ENCODE results near the gene LYSMD3. TPM values are rescaled to one million over a fixed set of nuclear protein-coding genes. Genes with fewer than 3 reads are reported as not detected.

The LYSMD3 gene
- total RNA-seq, 4 donors from 2014 or later, result 12.4 to 16.0 (median 14.4) TPM

DNA sequence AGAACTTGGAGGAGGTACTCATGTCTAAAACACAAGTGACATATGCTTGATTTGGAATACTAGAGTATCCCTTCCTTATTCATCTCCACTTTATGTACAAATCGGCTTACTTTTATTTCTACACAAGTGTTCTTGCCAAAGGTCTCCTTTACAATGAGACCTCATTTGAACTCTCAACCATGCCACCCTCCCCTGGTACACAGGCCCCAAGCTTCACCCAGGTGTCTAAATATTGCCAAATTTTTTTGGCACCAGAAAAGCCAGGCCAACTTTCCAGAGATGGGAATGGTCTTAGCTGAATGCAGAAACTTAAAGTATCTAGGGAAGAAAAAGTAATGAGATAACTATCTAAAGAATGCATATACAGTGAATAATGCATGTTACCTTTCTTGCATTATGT lies 18.9 kb downstream of the LYSMD3 start:
- H3K4me3 ChIP-seq, result no peak overlapping the region
- H3K4me1 ChIP-seq, result no peaks in the 10 kb centered on the region
- H3K27ac ChIP-seq, result no peak overlapping the region
- TF ChIP-seq, protein P1, sequence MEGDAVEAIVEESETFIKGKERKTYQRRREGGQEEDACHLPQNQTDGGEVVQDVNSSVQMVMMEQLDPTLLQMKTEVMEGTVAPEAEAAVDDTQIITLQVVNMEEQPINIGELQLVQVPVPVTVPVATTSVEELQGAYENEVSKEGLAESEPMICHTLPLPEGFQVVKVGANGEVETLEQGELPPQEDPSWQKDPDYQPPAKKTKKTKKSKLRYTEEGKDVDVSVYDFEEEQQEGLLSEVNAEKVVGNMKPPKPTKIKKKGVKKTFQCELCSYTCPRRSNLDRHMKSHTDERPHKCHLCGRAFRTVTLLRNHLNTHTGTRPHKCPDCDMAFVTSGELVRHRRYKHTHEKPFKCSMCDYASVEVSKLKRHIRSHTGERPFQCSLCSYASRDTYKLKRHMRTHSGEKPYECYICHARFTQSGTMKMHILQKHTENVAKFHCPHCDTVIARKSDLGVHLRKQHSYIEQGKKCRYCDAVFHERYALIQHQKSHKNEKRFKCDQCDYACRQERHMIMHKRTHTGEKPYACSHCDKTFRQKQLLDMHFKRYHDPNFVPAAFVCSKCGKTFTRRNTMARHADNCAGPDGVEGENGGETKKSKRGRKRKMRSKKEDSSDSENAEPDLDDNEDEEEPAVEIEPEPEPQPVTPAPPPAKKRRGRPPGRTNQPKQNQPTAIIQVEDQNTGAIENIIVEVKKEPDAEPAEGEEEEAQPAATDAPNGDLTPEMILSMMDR (IDR thresholded peaks at IDR 0.05), result no peak
- TF ChIP-seq POLR2A (IDR thresholded peaks at IDR 0.05) (no peak), EP300 (IDR thresholded peaks at IDR 0.05) (no peak)
- DNase-seq (ENCODE audit: low spot score in 2 of 2), result no peak
- H3K9me3 ChIP-seq, result no peaks in the 10 kb centered on the region
- H3K36me3 ChIP-seq, result peaks cover 0 to 12% (median 0%) of the 10 kb centered on the region in 3 donors
- WGBS, 2 donors, result 98 to 100% methylated on average over 1 of the region's 1 CpG
- H3K27me3 ChIP-seq, result no peaks in the 10 kb centered on the region

DNA sequence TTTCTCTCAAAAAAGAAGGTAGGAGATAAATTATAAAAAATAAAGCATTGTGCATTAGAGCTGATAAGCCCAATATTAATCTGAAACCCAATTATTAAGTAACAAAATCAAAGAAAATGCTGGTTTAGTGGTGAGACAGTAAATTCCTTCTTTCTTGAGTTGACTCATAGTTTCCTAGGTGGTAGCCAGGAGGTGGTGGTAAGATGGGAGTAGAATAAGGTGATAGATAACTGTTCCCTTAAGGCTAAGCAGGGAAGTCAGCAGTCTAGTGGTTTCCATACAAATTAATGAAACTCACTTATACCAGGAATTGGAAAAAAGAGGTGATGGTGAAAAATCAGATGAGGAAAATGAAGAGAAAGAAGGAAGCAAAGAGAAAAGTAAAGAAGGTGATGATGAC lies 23.2 kb downstream of the LYSMD3 start:
- H3K36me3 ChIP-seq, result peaks cover 0 to 4% (median 0%) of the 10 kb centered on the region in 3 donors
- no peak for DNase-seq (ENCODE audit: low spot score in 2 of 2)
- no peaks in the 10 kb centered on the region for H3K9me3 ChIP-seq
- no peak overlapping the region for H3K4me3 ChIP-seq
- TF ChIP-seq POLR2A (IDR thresholded peaks at IDR 0.05) (no peak), EP300 (IDR thresholded peaks at IDR 0.05) (no peak)
- TF ChIP-seq, protein P1 (IDR thresholded peaks at IDR 0.05), result no peak
- no peaks in the 10 kb centered on the region for H3K4me1 ChIP-seq
- H3K27me3 ChIP-seq, result no peaks in the 10 kb centered on the region
- H3K27ac ChIP-seq, result no peak overlapping the region

DNA sequence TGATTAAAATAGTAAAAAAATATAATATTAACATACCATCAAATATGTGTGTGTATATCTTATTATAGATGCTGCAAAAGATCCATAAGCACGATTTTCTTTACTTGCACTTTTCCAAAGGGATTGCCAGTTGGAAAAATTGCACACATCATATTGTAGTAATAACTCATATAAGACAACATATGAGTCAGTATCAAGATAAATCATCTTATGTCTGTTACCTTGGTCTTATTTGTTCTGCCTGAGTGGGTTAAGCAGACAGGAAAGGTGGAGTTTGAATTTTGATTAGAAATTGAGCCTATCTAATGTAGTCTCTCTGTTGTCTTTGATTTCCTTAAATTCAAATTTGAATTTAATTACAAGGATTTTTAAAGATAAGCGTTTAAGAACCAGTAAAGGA lies 24.6 kb downstream of the LYSMD3 start:
- 94 to 95% methylated on average over 2 of the region's 2 CpGs for WGBS, 2 donors
- no peak for DNase-seq (ENCODE audit: low spot score in 2 of 2)
- H3K4me1 ChIP-seq, result no peaks in the 10 kb centered on the region
- H3K27me3 ChIP-seq, result no peaks in the 10 kb centered on the region
- H3K36me3 ChIP-seq, result peaks cover 0 to 4% (median 0%) of the 10 kb centered on the region in 3 donors
- TF ChIP-seq EP300 (IDR thresholded peaks at IDR 0.05), result no peak
- TF ChIP-seq, protein P1 (IDR thresholded peaks at IDR 0.05), result no peak
- no peak for TF ChIP-seq POLR2A (IDR thresholded peaks at IDR 0.05)
- H3K9me3 ChIP-seq, result no peaks in the 10 kb centered on the region
- H3K4me3 ChIP-seq, result no peak overlapping the region
- H3K27ac ChIP-seq, result no peak overlapping the region

DNA sequence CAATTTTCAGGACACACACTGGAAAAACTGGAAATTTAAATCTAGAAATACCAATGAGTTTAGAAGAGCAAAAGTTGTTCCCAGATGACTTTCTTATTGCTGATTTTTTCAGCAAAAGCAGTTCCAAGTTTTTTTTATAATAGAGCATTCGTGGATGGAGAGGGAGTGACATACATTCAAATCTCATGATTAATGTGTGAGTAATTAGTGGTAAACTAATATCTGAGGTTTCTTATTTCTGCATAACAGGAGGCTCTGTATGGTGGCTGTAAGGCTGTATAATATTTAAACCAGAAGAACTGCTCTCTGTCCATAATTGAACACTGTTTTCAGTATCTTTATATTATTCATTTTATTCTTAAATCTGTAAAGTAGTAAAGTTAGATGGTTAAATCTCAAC lies 25.8 kb downstream of the LYSMD3 start:
- Histone ChIP-seq H3K9me3 (no peaks in the 10 kb centered on the region), H3K4me3 (no peak overlapping the region), H3K4me1 (no peaks in the 10 kb centered on the region), H3K36me3 (peaks cover 0 to 14% (median 0%) of the 10 kb centered on the region in 3 donors), H3K27me3 (no peaks in the 10 kb centered on the region), H3K27ac (no peak overlapping the region)
- 58 to 61% methylated on average over 1 of the region's 1 CpG for WGBS, 2 donors
- TF ChIP-seq POLR2A (IDR thresholded peaks at IDR 0.05), result no peak
- TF ChIP-seq, protein P1 (IDR thresholded peaks at IDR 0.05), result no peak
- TF ChIP-seq EP300 (IDR thresholded peaks at IDR 0.05), result no peak
- no peak for DNase-seq (ENCODE audit: low spot score in 2 of 2)

DNA sequence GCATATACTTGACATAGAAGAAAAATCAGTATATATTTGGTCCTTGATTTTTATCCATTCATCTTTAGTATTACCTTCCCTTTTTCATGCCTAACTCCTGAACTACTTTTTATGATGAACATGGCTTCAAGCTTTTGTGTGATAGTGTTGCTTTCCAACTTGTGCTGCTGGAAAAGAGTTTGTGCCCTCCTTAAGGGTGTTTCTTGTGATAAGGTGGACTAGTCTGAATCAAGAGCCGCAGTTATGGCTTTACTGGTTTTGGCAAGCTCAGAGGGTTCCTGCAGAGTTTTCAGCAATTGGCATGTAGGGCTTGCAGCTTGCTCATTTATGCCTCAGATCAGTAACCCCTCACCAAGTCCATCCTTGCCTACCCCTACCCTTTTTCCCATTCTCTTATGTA lies 34.2 kb downstream of the LYSMD3 start:
- no peak overlapping the region for H3K27ac ChIP-seq
- no peaks in the 10 kb centered on the region for H3K27me3 ChIP-seq
- H3K4me1 ChIP-seq, result no peaks in the 10 kb centered on the region
- TF ChIP-seq, protein P1 (IDR thresholded peaks at IDR 0.05), result no peak
- TF ChIP-seq EP300 (IDR thresholded peaks at IDR 0.05), result no peak
- no peak for TF ChIP-seq POLR2A (IDR thresholded peaks at IDR 0.05)
- H3K36me3 ChIP-seq, result peaks cover 0 to 44% (median 0%) of the 10 kb centered on the region in 3 donors
- H3K4me3 ChIP-seq, result no peak overlapping the region
- no peaks in the 10 kb centered on the region for H3K9me3 ChIP-seq
- WGBS, 2 donors, result 92% methylated on average over 1 of the region's 1 CpG
- DNase-seq (ENCODE audit: low spot score in 2 of 2), result no peak
